HG03280 (cell line): ENCODE data around the gene SPRR3.

ENCODE experiments used
- ATAC-seq: cut with Tn5 transposase; IDR thresholded peaks from one replicate; pipeline ENCODE4 v1.9.1; 2021; ENCODE audit warnings: mild to moderate bottlenecking, moderate library complexity; ENCODE audit not compliant: unreplicated experiment

The SPRR3 gene

DNA sequence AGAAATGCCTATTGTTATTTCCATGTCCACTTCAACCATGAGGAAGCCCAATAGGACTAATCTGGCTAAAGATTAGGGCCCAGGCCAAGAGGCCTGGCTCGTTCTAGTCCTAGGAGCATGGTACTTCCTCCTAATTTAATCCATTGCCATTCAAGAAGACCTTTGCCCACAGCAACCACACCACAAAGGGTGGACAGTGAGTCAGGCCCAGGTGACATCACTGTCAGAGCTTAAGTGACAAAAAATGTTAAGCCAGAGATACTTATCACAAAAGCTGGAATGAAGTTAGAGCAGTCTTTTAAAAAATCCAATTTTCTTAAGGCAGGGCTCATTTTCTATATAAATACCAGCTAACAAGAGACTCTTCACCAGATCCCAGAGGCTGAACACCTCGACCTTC is at the start of gene SPRR3:
Gene SPRR3, plus strand, starts transcription at position 368 of the 400 bp plus-strand sequence. CDS start 1,272 bp downstream, outside the sequence.
- no peak for ATAC-seq

DNA sequence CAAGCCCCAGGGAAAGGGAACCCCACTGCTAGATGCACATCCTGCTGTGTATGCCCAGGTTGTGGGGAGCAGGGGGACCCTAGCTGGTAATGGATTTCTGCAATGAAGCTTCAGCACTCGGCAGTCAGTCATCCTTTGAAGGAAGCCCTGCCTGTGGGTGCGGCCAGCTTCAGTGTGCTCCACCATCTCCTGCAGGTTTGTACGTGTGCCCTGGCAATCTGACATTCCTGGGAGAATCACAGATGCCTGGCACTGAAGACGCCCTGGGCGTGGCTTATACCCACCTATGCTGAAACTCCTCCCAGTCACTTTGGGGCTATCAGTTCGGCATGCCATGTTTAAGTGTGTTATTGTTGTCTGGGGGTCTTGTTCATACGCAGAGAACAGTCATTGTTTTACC is 47.8 kb upstream of the SPRR3 start:
- no peak for ATAC-seq

DNA sequence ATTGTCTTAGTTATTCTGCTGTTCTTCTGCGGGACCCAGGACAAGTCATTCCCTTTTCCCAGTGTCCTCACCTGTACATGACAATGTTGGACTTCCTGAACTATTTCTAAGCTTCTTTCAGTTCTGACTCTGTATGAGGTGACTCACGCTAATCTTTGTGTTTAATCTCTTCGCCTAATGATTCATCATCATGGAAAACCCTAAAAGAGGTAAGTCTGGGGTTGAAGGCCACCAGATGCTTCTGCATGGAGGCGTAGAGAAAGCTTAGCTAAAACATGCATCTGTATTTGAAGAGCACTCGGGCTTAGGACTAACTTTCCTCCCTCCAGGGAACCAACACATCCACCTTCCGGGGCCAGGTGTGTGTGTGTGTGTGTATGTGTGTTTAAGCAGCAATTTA is 47.1 kb upstream of the SPRR3 start:
- no peak for ATAC-seq

GRCh38 chr1:152957561-152957960 is 44.0 kb upstream of the SPRR3 start:
- no peak for ATAC-seq

DNA sequence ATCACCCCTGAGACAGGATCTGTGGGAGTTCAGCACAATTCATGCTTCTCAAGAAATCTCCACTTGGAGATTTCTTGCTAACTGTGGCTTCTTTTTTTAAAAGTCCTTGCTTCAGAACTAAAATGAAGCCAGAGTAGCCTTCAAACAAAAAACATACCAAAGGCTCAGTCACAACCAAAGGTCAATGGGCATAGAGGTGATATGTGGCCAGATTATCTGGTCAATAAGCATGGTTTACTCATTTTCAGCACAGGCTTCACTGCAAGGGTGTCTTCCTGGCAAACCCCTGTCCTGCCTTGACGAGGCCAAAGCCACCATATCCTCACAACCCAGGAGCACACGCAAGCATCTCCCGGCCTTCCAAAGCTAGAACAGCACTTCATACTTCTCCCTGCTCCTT is 42.3 kb upstream of the SPRR3 start:
- no peak for ATAC-seq

- no peak for ATAC-seq
Observed at GRCh38 chr1:152959801-152960451, 41.6 kb upstream of the SPRR3 start.

DNA sequence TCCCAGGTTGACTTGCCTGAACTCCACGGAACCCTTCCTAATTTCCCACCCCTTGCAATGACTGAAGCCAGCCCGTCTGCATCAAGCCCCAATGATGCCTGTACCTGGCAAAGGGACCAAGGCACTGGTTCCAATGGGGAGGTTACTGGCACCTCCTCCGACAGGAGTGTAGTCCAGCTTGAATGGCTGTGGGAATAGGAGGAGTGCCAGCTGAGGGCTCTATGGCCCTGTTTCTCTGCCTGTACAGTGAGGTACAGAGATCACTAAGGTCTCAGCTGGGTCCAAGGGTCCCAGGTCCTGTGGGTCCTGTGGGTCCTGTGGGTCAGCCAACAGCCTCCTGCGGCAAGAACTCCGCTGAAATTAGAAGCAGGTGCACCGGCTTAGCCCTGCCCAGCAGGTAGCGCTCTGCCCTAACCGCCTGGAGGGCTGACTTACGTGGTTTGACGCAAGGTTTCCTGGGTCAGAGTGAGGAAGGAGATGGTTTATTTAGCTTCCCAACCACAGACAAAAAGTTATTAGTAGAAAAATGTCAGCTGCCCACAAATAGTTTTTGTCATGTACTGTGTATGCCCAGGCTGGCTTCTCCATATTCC is 41.0 kb upstream of the SPRR3 start:
- ATAC-seq, result no peak

DNA sequence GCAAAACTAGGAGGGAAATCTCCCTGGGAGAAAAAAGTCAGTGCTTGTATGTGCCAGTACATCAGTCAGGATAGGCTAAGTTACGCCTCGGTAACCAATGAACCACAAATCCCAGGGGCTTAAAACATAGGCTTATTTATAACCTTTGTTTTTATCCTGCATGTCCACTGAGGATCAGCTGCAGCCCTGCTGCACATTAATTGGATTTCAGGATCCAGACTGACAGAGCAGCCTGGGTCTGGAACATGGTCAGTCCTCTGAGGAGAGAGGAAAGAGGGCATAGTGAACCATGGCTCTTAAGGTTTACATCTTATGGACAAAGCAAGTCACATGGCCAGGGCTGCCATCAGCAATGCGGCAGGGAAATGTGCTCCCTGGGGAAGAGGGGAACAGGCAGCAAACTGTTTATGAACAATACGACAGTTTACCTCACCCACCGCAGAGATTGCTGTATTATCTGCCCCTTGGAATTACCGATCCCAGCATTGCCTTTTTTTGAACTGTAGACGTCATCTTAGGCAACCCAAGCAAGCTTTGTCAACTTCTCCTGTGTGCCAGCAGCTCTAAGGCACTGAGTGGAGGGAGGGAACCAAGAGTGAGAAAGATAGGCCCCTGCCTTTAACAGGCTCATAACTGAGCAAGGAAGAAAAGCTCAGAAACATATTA is 40.2 kb upstream of the SPRR3 start:
- ATAC-seq, result no peak

DNA sequence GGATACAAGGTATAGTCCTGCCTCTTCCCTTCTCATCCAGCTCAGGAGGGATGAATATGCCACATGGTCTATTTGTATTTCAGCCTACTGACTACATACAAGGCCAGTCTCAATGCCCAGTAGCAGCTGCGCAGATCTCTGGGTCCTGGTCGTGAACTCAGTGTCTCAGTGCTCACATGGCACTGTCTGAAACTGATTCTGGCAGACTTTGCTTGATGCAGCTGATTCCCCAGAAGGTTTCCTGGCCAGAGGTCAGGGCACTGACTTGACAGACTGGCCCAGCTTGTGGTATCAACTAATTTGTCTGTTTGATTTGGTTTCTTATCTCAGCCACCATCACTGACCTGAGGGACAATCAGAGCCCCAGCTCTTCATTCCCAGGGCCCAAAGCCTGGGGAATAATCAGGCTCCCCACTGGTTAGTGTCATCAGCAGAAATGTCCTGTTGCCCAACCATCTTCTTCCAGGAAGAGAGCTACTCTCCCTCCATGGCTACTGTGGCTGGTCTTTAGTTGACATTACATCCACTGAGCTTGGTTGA is 38.6 kb upstream of the SPRR3 start:
- no peak for ATAC-seq

DNA sequence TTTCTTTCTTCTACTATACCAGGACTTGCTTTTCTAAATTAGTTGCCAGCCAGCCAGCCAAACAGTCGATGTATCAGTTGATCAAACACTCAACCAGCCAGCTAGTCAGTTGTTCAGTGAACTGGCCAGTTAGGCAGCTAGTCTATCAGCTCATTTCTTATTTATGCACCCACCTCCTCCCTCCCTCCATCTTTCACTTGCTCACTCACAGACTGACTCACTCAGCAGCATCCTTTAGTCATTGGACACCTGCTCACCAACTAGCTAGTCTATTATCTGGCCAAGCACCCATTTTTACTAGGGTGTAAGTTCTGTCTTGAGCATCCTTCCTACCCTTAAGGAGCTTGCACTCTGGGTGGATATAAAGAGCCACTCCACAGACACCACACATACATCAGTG is 37.0 kb upstream of the SPRR3 start:
- ATAC-seq, result no peak

DNA sequence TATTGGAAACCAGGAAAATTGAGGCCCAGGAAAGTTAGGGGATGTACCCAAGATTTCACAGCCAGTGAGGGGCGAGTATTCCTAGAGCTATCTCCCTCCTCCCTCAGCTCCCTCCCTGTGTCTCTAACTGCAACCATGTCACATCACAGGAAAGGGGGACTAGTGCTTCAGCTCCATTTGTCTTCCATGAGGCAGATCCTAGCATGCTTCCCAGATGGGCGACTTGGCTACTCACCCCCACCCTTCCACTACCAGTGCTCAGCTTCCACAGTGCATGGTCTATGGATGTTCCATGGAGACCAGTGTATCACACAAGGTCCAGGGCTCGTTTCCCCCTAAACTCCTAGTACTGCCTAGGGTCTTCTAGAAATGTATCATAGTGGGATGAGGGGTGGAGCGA is 35.7 kb upstream of the SPRR3 start:
- ATAC-seq, result no peak

GRCh38 chr1:152967201-152967600 is 34.3 kb upstream of the SPRR3 start:
- ATAC-seq, result no peak

- ATAC-seq, result peak; percentile 80
Observed at GRCh38 chr1:152968248-152968647, 33.3 kb upstream of the SPRR3 start.

- no peak for ATAC-seq
Observed at GRCh38 chr1:152969036-152969435, 32.5 kb upstream of the SPRR3 start.

- no peak for ATAC-seq
Observed at GRCh38 chr1:152970495-152970894, 31.1 kb upstream of the SPRR3 start, which contains the start of gene SPRR4. Gene SPRR4, plus strand, starts transcription at chr1:152970648. Its CDS starts 1,243 bp downstream, at chr1:152971891.

DNA sequence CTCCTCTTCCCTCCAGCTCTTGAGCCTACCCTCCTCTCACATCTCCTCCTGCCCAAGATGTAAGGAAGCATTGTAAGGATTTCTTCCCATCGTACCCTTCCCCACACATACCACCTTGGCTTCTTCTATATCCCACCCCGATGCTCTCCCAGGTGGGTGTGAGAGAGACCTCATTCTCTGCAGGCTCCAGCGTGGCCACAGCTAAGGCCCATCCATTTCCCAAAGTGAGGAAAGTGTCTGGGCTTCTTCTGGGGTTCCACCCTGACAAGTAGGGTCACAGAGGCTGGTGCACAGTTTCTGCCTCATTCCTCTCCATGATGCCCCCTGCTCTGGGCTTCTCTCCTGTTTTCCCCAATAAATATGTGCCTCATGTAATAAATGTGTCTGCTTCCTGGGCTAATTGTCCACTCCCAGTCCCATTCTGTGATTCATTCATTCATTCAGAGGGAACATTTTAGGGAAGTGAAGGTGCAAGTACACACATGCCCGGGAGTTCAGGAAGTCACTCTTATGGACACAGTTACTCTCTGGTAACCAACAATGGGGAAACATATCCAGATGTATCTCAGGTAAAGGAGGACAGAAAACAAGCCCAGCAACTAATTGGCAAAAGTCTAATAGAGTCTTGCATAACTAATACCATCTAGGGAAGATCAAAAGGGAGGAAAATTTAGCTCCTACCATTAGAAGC is 29.2 kb upstream of the SPRR3 start:
- ATAC-seq, result no peak

GRCh38 chr1:152976688-152977087 is 24.9 kb upstream of the SPRR3 start:
- no peak for ATAC-seq

DNA sequence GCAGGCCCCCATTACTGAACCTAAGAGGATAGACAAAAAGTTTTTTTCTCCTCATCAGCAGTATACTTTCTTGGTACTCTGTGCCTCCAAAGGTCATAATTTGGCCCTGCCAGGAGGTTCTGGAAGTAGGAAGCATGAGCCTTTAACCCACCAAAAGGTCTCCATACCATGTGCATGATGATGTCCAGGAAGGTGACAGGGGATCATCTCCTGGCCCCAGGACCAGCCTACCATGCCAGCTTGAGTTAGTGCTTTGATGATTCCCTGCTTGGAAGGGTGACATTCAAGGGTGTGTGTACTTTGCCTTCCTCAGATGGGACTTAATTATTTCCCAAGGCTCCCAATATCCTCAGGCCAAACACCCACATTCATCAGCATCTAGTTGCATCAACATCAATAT is 23.9 kb upstream of the SPRR3 start:
- ATAC-seq, result no peak

GRCh38 chr1:152980676-152981075 is 20.9 kb upstream of the SPRR3 start:
- no peak for ATAC-seq

DNA sequence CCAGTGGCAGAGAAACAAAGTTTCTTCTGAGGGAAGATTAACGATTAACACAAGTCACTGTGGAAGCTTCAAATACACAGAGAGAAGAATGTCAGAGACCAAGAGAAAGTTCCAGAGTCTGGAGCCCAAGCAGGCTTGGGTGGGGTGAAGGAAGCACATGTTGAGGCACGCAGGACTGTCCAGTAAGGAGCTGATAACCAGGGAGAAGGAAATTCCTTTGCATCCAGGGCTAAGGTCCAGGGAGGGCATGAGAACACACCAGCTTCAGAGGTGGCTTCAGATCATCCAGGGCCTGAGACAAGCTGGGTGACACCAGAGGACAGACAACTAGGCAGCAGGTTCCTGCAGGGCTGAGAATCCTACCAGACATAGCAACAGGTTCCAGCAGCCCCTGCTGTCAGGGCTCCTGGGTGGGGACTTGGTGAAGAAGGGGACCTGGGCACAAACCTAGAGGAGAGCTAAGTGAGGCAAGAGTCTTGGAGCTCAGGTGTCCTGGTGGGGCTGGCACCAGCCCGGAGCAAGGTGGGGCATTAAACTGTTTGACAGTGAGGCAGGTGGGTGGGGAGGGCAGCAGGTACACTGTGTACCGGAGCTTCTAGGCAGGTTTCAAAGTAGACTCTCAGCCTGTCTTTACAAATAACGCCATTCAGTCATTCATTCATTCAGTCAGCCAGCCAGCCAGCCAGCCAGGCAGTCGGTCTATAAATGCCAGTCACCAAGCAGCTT is 20.2 kb upstream of the SPRR3 start:
- ATAC-seq, result no peak

GRCh38 chr1:152982076-152982475 is 19.5 kb upstream of the SPRR3 start:
- no peak for ATAC-seq
